K562 (cell line): Measurements from ENCODE around the gene WDCP. TPM values are rescaled to one million over a fixed set of nuclear protein-coding genes. Genes with fewer than 3 reads are reported as not detected.

ENCODE experiments used
- FOXA1 ChIP-seq: fragments of 450-650 bp; IDR thresholded peaks from 2 replicates; pipeline ENCODE4 v1.6.1; 2016; ENCODE audit warnings: mild to moderate bottlenecking, borderline replicate concordance
- GABPB2 ChIP-seq: fragments of 250-450 bp; sonication (Bioruptor Pico); conservative IDR thresholded peaks from 2 replicates; pipeline ENCODE4 v1.5.1; 2021; ENCODE audit warnings: mild to moderate bottlenecking
- HSF4 ChIP-seq: fragments of 250-450 bp; sonication (Bioruptor Pico); IDR thresholded peaks from 2 replicates; pipeline ENCODE4 v2.1.2; 2022; ENCODE audit warnings: mild to moderate bottlenecking, moderate library complexity, borderline replicate concordance
- KAT7 ChIP-seq: sonication (generic); formaldehyde crosslinking; IDR thresholded peaks from 2 replicates; pipeline ENCODE4 v1.8.0; 2022; ENCODE audit warnings: missing genetic modification reagents, mild to moderate bottlenecking, borderline replicate concordance
- MCM2 ChIP-seq: fragments of 450-650 bp; IDR thresholded peaks from 2 replicates; pipeline ENCODE4 v1.6.1; 2017; ENCODE audit warnings: low read depth, mild to moderate bottlenecking
- MYNN ChIP-seq, 2 experiments: sonication (generic); formaldehyde crosslinking in 1 of 2; IDR thresholded peaks; 2 replicates each; pipeline versions ENCODE4 v1.5.0 to v1.6.1; 2016 to 2020; ENCODE audit warnings: antibody characterized with exemption in 1 of 2, missing genetic modification reagents in 1 of 2
- NFE2L1 ChIP-seq: fragments of 450-650 bp; IDR thresholded peaks from 2 replicates; pipeline ENCODE4 v1.6.1; 2016; ENCODE audit warnings: missing genetic modification characterization, low read depth, mild to moderate bottlenecking, missing compliant biosample characterization, moderate library complexity, borderline replicate concordance
- PTRF ChIP-seq: fragments of 450-650 bp; IDR thresholded peaks from 2 replicates; pipeline ENCODE4 v1.6.1; 2016; ENCODE audit warnings: mild to moderate bottlenecking, missing genetic modification characterization, missing compliant biosample characterization
- RAD51 ChIP-seq: fragments of 450-650 bp; IDR thresholded peaks from 2 replicates; pipeline ENCODE4 v1.7.1; 2016; ENCODE audit warnings: low read depth, mild to moderate bottlenecking, borderline replicate concordance
- SOX6 ChIP-seq: fragments of 450-650 bp; IDR thresholded peaks from 2 replicates; pipeline ENCODE4 v1.6.1; 2014; ENCODE audit warnings: mild to moderate bottlenecking
- TBL1XR1 ChIP-seq, 2 experiments: IDR thresholded peaks; 2 replicates each; pipeline ENCODE4 v1.6.1; 2012; ENCODE audit warnings: improper control_type of control experiment in 2 of 2, low read length in 2 of 2, mild to moderate bottlenecking in 1 of 2
- ZNF165 ChIP-seq: fragments of 250-450 bp; sonication (Bioruptor Pico); IDR thresholded peaks from 2 replicates; pipeline ENCODE4 v1.4.0; 2020; ENCODE audit warnings: borderline replicate concordance
- ZNF24 ChIP-seq: fragments of 450-650 bp; IDR thresholded peaks from 2 replicates; pipeline ENCODE4 v1.6.1; 2016
- ZNF764 ChIP-seq: fragments of 250-450 bp; sonication (Bioruptor Pico); IDR thresholded peaks from 2 replicates; pipeline ENCODE4 v1.4.0; 2020; ENCODE audit warnings: low read depth, mild to moderate bottlenecking, moderate library complexity
- ZNF830 ChIP-seq: fragments of 250-450 bp; sonication (Bioruptor Pico); IDR thresholded peaks from 2 replicates; pipeline ENCODE4 v1.5.0; 2021; ENCODE audit warnings: mild to moderate bottlenecking
- polyA plus RNA-seq, 8 experiments: library from polyadenylated mRNA; depleted of rRNA in 4 of 8; stranded (reverse) in 5 of 8; unstranded in 3 of 8; fragments of >200 nt; fragmentation: Nextera tagmentation in 2 of 8; fragmentation: Illumina TruSeq in 1 of 8; extraction: Ambion mirVana in 2 of 8; extraction: Trizol in 1 of 8; gene quantifications; 2 replicates each; pipeline versions ENCODE4 v1.2.1 to v1.2.3, GENCODE V29; 2011 to 2014; ENCODE audit warnings: inconsistent platforms in 1 of 8, missing spikeins in 1 of 8
- total RNA-seq, 7 experiments: library from RNA; depleted of rRNA in 6 of 7; stranded (reverse); fragments of >200 nt in 6 of 7; fragmentation: Illumina TruSeq in 2 of 7; extraction: Trizol in 2 of 7; gene quantifications; 2 replicates each; pipeline versions ENCODE4 v1.2.1 to v1.2.3, GENCODE V29; 2011 to 2021; ENCODE audit warnings: low replicate concordance in 1 of 7
- TF ChIP-seq, protein P1 (sequence below), 2 experiments: IDR thresholded peaks in 1 of 2; conservative IDR thresholded peaks in 1 of 2; 2 replicates each; pipeline ENCODE4 v1.6.1; 2016; ENCODE audit warnings: low read depth in 2 of 2, mild to moderate bottlenecking in 1 of 2, missing compliant biosample characterization in 1 of 2, missing genetic modification characterization in 1 of 2, moderate library complexity in 1 of 2
- TF ChIP-seq, protein P2 (sequence below): fragments of 450-650 bp; formaldehyde crosslinking; conservative IDR thresholded peaks from 2 replicates; pipeline ENCODE4 v1.4.0; 2022; ENCODE audit warnings: mild to moderate bottlenecking, missing genetic modification characterization
- TF ChIP-seq, protein P3 (sequence below): IDR thresholded peaks from 2 replicates; pipeline ENCODE4 v1.6.1; 2014; ENCODE audit warnings: antibody characterized with exemption
- TF ChIP-seq, protein P4 (sequence below): fragments of 450-650 bp; IDR thresholded peaks from 2 replicates; pipeline ENCODE4 v1.7.1; 2018; ENCODE audit warnings: mild to moderate bottlenecking, low read depth; ENCODE audit not compliant: partially characterized antibody

Gene WDCP
- total and polyA plus RNA-seq, 9 of the 15 experiments (the other 6 are each of a cell fraction or from before 2014, with no cell fraction given), result 10.1 to 41.4 (median 21.8) TPM

DNA sequence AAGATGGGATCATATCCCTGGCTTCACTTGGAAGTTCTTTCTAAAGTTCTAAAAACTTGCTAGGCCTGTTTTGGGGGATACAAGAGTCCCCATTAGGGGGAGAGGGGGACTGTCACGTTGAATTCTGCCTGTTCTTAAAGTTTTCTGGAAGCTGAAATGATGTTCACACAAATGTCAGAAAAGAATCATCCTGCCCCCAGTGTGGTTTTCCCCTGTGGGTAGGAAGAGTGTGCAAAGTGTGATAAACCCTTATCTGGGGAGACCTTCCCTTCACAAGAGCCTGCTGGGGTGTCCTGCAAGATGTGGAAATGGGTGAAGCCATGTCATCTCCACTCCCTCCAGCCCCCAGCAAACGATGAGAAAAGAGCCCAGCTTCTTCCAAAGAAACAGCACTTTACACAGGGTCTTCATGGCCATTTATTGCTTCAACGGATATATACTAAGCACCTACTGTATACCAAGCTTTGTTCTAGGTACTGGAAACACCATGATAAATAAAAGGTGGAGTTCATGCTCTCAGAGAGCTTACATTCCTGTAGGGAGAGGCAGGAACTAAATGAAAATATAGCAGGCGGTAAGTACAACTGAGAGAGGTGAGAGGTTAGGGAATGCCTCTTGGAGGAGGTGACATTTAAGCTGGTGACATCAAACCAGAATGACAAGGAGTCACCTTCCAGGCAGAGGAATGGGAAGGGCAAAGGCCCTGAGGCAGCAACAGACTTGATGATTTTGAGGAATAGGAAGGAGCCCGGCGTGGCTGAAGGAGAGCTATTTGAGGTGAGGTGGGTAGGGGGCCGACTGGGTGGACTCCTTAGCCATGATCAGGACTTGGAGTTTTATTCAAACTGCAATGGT lies 35.7 kb downstream of the WDCP start (continued):
- no peak for TF ChIP-seq ZNF830
- TF ChIP-seq, protein P1, sequence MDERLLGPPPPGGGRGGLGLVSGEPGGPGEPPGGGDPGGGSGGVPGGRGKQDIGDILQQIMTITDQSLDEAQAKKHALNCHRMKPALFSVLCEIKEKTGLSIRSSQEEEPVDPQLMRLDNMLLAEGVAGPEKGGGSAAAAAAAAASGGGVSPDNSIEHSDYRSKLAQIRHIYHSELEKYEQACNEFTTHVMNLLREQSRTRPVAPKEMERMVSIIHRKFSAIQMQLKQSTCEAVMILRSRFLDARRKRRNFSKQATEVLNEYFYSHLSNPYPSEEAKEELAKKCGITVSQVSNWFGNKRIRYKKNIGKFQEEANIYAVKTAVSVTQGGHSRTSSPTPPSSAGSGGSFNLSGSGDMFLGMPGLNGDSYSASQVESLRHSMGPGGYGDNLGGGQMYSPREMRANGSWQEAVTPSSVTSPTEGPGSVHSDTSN (CRISPR knock-in tag; IDR thresholded peaks at IDR 0.05; ENCODE audit: low read depth), result no peak
- TF ChIP-seq, protein P1 (tag; conservative IDR thresholded peaks at IDR 0.05; ENCODE audit: low read depth), result peak; percentile 64
- TF ChIP-seq RAD51, result peak; percentile 22; the same call in 1 of the 2 replicates
- no peak for TF ChIP-seq ZNF764 (CRISPR knock-in tag)
- no peak for TF ChIP-seq HSF4
- no peak for TF ChIP-seq KAT7 (CRISPR knock-in tag)
- peak; percentile 91 for TF ChIP-seq MYNN (IDR thresholded peaks at IDR 0.05)
- TF ChIP-seq MYNN (CRISPR knock-in tag; IDR thresholded peaks at IDR 0.05), result no peak
- TF ChIP-seq, protein P2, sequence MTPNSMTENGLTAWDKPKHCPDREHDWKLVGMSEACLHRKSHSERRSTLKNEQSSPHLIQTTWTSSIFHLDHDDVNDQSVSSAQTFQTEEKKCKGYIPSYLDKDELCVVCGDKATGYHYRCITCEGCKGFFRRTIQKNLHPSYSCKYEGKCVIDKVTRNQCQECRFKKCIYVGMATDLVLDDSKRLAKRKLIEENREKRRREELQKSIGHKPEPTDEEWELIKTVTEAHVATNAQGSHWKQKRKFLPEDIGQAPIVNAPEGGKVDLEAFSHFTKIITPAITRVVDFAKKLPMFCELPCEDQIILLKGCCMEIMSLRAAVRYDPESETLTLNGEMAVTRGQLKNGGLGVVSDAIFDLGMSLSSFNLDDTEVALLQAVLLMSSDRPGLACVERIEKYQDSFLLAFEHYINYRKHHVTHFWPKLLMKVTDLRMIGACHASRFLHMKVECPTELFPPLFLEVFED (CRISPR knock-in tag), result no peak; the same call in 1 of the 2 replicates
- no peak for TF ChIP-seq GABPB2 (CRISPR knock-in tag)
- no peak for TF ChIP-seq NFE2L1 (tag)
- TF ChIP-seq, protein P3, sequence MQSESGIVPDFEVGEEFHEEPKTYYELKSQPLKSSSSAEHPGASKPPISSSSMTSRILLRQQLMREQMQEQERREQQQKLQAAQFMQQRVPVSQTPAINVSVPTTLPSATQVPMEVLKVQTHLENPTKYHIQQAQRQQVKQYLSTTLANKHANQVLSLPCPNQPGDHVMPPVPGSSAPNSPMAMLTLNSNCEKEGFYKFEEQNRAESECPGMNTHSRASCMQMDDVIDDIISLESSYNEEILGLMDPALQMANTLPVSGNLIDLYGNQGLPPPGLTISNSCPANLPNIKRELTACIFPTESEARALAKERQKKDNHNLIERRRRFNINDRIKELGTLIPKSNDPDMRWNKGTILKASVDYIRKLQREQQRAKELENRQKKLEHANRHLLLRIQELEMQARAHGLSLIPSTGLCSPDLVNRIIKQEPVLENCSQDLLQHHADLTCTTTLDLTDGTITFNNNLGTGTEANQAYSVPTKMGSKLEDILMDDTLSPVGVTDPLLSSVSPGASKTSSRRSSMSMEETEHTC, result peak; percentile 75
- no peak for TF ChIP-seq FOXA1
- TF ChIP-seq, protein P4, sequence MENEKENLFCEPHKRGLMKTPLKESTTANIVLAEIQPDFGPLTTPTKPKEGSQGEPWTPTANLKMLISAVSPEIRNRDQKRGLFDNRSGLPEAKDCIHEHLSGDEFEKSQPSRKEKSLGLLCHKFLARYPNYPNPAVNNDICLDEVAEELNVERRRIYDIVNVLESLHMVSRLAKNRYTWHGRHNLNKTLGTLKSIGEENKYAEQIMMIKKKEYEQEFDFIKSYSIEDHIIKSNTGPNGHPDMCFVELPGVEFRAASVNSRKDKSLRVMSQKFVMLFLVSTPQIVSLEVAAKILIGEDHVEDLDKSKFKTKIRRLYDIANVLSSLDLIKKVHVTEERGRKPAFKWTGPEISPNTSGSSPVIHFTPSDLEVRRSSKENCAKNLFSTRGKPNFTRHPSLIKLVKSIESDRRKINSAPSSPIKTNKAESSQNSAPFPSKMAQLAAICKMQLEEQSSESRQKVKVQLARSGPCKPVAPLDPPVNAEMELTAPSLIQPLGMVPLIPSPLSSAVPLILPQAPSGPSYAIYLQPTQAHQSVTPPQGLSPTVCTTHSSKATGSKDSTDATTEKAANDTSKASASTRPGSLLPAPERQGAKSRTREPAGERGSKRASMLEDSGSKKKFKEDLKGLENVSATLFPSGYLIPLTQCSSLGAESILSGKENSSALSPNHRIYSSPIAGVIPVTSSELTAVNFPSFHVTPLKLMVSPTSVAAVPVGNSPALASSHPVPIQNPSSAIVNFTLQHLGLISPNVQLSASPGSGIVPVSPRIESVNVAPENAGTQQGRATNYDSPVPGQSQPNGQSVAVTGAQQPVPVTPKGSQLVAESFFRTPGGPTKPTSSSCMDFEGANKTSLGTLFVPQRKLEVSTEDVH, result no peak
- TF ChIP-seq TBL1XR1 (IDR thresholded peaks at IDR 0.05; ENCODE audit: low read length in 2 of 2), result peak; percentile 68 to 91; a peak in 3 of 4 replicates
- no peak for TF ChIP-seq ZNF165 (CRISPR knock-in tag)
- TF ChIP-seq ZNF24, result peak; percentile 72
- TF ChIP-seq MCM2, result no peak
- TF ChIP-seq SOX6, result peak; percentile 94
- TF ChIP-seq PTRF (tag), result no peak
